NCI-H82 treated with DMSO at 0.1 percent for 48 hours (cell line): Measurements from ENCODE around the gene CDRT15.
A peak's percentile ranks its signal among the peaks of the same experiment; 100 is the strongest.
"Not testable (repeated sequence)": the region's sequence is repeated elsewhere in the genome, so short reads cannot be mapped to it uniquely, and the experiment has no call there.

ENCODE experiments used
- DNase-seq: peaks from one replicate; lab custom pipeline; 2025; ENCODE audit not compliant: unreplicated experiment; lab: John Stamatoyannopoulos, UW

The CDRT15 gene

DNA sequence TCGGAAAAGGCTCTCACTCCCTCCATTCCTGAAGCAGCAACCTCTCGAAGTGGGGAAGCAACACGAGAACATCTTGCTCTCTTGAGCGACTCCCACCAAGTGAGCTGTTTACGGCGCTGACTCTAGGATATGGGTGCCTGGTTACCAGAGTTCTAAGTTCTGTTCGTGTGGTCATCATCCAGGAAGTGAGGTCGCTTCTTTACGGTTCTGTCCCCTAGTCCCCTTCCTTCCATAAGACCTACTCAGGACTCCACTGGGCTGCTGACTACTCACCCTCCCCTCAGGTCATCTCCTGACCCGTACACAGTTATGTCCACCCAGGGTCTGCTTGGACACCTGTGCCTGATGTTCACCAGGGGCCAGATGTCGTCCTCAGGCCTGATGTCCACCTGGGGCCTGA is at the start of gene CDRT15:
Gene CDRT15 (minus strand): TSS at position 101 of the 400 bp plus-strand sequence. CDS start 29 bp downstream, at position 72.
- DNase-seq, result not testable (repeated sequence)

GRCh38 chr17:14282726-14283125 is 46.1 kb upstream of the CDRT15 start:
- no peak for DNase-seq

DNA sequence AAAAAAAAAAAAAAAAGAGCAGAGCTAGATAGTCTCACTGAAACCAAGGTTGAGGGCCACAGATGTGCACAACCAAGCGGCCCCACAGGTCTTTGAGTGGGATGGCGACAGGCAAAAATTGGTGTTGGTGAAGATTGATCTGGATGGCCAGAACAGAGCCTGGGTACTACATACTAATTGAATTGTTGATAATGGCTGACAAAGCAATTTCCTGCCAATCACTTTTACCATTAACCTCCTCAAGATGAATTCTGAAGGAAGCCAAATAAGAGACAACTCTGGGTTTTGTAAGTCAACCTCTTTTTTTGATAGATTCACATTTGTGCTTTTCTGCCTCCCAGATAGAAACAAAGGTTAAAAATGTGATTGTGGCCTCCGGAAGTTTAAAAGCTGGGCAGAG is 44.9 kb upstream of the CDRT15 start:
- DNase-seq, result no peak

DNA sequence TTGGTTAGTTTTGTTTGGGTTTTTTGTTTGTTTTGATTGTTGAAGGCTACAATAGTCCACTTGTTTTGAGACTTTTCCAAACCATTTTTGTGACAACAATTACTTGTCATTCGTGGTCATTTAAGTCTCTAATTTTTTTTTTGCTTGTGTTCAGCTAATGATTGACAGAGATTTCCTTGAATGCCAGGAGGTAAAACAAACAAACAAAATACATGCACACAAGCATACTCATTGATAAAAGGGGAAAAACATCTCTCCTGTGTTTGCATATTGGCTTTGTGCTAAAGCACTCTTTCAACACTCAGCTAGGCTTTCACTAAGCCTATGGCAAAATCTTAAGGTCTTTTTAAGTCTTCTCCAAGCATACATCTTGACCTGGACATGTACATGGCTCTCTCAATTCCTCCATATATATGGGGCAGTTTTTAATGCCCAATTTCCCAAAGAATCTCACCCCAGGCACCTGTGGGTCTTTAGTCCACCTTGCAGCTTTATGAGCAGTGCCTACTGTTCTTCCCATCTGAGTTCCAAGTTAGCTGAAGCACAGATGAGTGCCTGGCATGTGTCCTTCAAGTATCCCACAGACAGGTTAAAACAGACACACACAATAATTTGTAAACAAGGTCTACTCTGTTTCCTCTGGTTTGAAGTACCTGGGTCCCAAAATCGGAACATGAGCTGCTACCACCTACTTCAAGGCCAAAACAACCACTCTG is 40.0 kb upstream of the CDRT15 start:
- no peak for DNase-seq

GRCh38 chr17:14270508-14270907 is 33.8 kb upstream of the CDRT15 start:
- peak; percentile 6 for DNase-seq

GRCh38 chr17:14269473-14269872 is 32.8 kb upstream of the CDRT15 start:
- DNase-seq, result no peak

DNA sequence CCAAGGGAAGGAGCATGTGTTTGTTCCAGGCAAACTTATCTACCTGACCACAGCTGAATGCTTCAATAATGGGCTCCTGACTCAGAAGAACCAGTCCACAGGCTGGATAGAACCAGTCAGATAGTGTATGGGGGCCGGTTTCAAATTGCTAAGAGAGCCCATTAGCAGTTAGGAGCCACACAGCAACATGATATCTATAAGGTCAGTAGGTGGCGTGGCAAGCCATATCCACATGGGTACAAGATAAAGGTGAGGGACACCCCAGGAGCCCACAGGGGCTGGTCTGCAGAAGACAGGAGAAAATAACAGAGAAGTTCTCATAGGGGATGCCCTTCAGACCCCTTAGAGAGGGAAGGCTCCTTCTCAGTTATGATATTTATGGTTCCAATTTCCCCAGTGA is 31.6 kb upstream of the CDRT15 start:
- DNase-seq, result no peak

GRCh38 chr17:14261406-14261805 is 24.7 kb upstream of the CDRT15 start:
- peak; percentile 4 for DNase-seq

DNA sequence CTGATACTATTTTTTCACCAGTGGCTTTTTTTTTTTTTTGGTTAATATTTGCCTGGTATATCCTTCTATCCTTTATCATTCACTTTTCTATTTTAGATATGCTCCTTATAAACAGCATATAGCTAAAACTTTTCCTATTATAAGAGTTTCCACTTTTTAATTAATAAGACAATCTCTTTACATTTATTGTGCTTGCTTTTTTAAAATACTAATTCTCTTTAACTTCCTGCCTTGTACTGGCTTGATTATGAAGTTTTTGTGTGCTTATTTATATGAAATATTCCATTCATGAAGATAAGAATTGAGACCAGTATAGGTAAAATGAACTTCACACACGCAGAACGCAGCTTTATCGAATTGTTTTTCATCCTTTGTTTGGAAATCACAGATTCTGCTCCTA is 9.0 kb upstream of the CDRT15 start:
- DNase-seq, result no peak

DNA sequence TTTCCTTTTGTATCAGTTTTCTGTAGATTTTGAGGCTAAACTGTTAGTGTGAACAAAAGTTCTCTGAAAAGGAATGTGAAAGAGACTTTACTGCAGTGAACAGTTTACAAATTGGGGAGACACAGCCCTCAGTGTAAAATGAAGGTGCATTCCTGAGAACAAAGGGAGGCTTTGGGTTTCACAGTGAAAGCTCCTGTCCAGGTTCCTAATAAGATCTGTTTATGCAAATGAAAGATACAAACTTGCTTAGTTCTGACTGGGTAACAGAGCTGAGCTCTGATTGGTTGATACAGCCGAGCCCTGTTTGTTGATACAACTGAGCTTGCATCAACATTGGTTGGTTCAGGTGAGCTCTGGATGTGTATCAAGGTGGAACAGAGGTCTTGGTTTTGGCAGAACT is 8.3 kb upstream of the CDRT15 start:
- DNase-seq, result no peak

DNA sequence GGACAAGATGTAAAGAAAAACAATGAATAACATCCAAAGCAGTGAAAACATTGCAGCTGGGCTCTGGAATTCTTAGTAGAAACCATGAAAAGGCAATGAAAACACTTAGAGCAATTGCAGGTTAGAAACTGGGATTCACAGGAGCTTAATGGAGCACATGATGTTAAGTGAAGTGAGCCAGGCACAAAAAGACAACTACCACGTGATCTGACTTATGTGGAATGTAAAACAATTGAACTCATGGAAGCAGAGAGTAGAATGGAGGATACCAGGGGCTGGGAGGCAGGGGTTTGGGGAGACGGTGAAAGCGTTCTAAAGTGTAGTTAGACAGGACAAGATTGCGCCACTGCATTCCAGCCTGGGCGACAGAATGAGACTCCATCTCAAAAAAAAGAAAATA is 2.6 kb upstream of the CDRT15 start:
- not testable (repeated sequence) for DNase-seq

- DNase-seq, result not testable (repeated sequence)
These were observed 630 bp downstream of the CDRT15 start for GRCh38 chr17:14236032-14236431.

DNA sequence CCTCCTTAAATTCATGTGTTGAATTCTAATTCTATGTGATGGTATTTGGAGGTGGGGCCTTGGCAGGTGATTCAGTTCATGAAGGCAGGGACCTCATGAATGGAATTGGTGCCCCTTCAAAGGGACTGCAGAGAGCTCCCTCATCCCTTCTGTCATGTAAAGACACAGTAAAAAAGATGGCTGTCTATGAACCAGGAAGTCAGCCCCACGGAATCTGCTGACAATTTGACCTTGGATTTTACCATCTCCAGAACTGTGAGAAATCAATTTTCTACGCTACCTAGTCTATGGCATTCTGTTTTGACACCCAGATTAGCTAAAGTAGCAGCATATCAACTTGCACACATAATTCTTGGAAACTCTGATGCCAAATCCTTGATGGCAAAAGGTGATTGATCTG is 1.6 kb downstream of the CDRT15 start:
- not testable (repeated sequence) for DNase-seq

DNA sequence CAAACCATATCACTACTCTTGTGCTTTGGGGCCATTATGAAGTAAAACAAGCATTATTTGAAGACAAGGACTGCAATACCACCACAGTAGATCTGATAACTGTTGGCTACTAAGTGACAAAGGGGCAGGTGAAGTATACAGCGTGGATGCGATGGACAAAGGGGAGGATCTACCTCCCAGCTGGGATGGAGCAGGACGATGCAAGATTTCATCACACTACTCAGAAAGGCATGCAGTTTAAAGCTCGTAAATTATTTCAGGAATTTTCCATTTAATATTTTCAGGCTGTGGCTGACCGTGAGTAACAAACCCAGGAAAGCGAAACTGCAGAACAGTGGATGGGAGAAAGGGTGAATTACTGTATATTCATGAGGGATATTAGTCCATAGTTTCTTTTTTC is 5.5 kb downstream of the CDRT15 start:
- DNase-seq, result not testable (repeated sequence)

DNA sequence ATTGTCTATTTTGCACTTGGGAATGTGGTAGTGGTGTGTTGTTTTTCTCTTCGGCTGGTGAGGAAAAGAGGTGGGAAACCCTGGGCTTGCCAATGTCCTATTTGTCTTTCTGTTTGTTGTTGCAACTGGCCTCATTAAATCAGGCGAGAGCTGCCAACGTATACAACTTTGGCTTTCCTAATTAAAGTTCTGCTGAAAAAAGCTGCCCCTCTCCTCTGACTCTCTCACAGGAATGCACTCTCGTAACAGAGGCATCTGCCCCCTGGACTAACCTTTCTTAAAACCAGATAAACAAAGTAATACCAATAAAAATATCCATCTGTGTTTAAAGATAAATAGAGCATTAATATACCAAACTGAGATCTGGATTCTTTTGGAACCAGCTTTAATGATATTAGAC is 7.8 kb downstream of the CDRT15 start:
- peak; percentile 17 for DNase-seq

DNA sequence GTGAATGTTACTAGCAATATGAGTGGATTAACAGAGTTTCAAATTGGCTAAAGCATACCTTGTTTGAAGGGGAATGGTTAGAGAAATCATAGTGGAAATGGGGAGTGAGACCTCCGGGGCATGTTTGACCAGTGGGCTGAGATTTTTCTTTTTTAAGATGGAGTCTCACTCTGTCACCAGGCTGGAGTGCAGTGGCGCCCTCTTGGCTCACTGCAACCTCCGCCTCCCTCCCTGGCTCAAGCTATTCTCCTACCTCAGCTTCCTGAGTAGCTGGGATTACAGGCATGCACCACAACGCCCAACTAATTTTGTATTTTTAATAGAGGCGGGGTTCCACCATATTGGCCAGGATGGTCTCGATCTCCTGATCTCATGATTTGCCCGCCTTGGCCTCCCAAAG is 9.6 kb downstream of the CDRT15 start:
- no peak for DNase-seq

DNA sequence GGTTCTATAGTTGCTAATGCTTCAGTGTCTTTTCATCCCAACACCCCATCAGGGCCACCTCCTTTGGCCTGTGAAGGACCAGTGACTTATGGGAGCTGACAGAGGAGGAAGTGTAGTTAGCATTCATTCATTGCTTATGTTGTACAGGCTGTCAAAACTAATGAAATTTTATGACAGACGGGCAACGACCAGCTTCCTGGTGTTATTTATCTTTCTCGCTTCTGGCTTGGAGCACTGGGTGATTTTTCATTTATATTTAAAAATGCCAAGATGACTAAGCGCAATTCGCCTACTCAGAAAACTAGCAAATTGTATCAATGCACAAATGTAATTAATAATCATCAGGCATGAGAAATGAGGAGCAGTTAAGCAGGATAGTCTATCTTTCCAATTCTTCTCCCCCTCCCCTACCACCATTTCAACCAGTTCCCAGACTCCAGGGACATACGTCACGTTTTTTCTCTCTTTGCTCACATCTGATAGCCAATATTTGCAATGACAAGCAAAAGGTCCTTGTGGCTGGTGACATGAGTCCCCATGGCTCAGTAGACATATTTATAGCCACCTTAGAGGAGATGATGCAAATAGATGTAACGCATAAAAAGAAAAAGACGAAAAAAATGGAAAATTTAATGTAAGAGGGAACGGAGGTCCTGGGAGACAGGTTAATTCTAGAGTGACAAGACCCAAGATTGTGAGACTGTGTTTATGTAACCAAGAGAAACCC is 11.2 kb downstream of the CDRT15 start:
- DNase-seq, result no peak

GRCh38 chr17:14222611-14223010 is 14.1 kb downstream of the CDRT15 start:
- no peak for DNase-seq

DNA sequence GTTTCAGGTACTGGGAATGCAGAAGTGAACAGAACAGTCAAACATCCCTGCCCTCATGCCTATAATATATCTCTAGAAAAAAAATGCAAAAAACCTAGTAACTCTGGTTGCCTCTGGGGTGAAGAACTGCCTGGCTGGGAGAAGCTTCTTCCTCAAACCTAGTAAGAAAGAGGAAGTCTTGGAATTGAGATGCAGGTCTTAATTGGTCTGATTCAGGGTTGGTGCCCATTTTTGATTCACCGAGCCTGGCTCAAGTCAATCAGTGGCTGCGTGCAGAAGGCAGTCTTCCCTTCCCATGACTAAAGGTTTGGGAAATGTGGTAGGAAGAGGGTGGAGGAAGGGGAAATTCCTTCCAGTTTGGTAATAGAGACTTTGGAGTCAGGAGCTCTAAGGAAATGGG is 22.4 kb downstream of the CDRT15 start:
- no peak for DNase-seq

DNA sequence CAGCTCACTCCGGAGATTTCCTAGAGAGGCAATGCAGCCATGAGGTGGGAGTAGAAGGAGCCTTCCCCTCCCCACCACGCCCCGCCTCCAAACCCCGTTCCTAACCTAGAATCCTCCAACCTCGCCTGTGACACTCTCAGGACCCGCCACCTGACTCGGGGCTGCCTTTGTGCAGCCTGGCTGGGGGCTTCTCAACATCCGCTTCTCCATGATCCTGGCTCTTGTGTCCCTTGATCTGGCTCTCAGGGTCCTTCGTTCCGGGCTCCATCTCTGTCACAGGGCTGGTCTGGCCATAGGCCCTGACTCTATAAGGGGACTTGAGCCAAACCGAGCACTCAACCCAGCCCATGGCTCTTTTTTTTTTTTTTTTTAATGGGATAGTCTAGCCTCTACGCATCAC is 24.3 kb downstream of the CDRT15 start:
- DNase-seq, result no peak

GRCh38 chr17:14211801-14212200 is 24.9 kb downstream of the CDRT15 start:
- DNase-seq, result no peak

- no peak for DNase-seq
These were observed 25.4 kb downstream of the CDRT15 start for GRCh38 chr17:14211246-14211645.

GRCh38 chr17:14209215-14209614 is 27.4 kb downstream of the CDRT15 start:
- no peak for DNase-seq
